ENCODE measurements around the gene ZNF74. TPM values are rescaled to one million over a fixed set of nuclear protein-coding genes. Genes with fewer than 3 reads are reported as not detected.
"Not testable (repeated sequence)": the region's sequence is repeated elsewhere in the genome, so short reads cannot be mapped to it uniquely, and the experiment has no call there.

The ZNF74 gene
- total and polyA plus RNA-seq, 4 donors, result 4.1 to 17.6 (median 8.6) TPM

DNA sequence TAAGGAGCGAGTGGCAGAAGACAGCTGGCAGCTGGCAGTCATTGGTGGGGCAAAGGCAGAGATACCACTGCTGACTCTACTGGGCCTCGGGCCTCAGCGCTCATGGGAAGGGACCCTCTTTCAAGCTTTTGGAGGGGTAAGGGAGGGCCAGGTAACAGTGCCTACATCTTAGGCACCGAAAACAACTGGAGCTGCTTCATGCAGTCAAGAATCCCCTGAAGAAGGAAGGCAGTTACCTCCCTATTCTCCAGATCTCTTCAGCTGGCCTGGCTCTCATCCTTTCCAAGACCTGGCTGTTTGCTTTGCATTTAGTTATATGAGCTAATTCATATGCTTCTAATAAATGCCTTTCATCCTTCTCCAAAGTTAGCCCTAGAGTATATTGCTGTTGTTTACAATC is 15.8 kb upstream of the ZNF74 start:
- H3K4me1 ChIP-seq (ENCODE audit: control insufficient read depth in 5 of 5, insufficient read depth in 5 of 5, low read length in 5 of 5), result peaks cover 0 to 7% (median 0%) of the 10 kb centered on the region in 5 donors
- H3K9me3 ChIP-seq (ENCODE audit: control insufficient read depth in 4 of 4, insufficient read depth in 3 of 4, low read length in 3 of 4), result no peaks in the 10 kb centered on the region
- no peak overlapping the region for H3K27ac ChIP-seq (ENCODE audit: low read depth in 1 of 2, low read length in 1 of 2)
- no peaks in the 10 kb centered on the region for H3K27me3 ChIP-seq (ENCODE audit: control insufficient read depth in 3 of 3, insufficient read depth in 3 of 3, low read length in 2 of 3)
- peak in 2 of 3 donors; percentile 22 to 44 for DNase-seq
- 70 to 81% methylated on average over 4 of the region's 4 CpGs for WGBS, 2 donors
- no peaks in the 10 kb centered on the region for H3K36me3 ChIP-seq (ENCODE audit: control insufficient read depth in 4 of 4, insufficient read depth in 4 of 4, low read length in 4 of 4)
- H3K4me3 ChIP-seq, result no peak overlapping the region
- H3K9ac ChIP-seq (ENCODE audit: insufficient read depth in 1 of 2, low read length in 2 of 2), result no peak overlapping the region
- no peak for ATAC-seq (ENCODE audit: insufficient read depth, low FRiP score)
- TF ChIP-seq, protein P1, sequence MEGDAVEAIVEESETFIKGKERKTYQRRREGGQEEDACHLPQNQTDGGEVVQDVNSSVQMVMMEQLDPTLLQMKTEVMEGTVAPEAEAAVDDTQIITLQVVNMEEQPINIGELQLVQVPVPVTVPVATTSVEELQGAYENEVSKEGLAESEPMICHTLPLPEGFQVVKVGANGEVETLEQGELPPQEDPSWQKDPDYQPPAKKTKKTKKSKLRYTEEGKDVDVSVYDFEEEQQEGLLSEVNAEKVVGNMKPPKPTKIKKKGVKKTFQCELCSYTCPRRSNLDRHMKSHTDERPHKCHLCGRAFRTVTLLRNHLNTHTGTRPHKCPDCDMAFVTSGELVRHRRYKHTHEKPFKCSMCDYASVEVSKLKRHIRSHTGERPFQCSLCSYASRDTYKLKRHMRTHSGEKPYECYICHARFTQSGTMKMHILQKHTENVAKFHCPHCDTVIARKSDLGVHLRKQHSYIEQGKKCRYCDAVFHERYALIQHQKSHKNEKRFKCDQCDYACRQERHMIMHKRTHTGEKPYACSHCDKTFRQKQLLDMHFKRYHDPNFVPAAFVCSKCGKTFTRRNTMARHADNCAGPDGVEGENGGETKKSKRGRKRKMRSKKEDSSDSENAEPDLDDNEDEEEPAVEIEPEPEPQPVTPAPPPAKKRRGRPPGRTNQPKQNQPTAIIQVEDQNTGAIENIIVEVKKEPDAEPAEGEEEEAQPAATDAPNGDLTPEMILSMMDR (IDR thresholded peaks at IDR 0.05; ENCODE audit: control extremely low read depth, extremely low read depth), result no peak

DNA sequence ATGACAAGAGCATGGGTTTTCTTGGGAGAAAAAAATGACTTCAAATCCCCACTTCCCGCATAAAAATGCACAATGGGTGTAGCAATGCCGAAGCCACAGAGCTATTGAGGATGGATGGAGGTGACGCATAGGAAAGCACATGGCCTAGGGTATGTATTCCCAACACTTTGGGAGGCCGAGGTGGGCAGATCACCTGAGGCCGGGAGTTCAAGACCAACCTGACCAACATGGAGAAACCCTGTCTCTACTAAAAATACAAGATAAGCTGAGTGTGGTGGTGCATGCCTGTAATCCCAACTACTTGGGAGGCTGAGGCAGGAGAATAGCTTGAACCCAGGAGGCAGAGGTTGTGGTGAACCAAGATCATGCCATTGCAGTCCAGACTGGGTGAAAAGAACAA is 15.3 kb upstream of the ZNF74 start:
- 93 to 98% methylated on average over 5 of the region's 5 CpGs for WGBS, 2 donors
- H3K27ac ChIP-seq (ENCODE audit: low read depth in 1 of 2, low read length in 1 of 2); DNase-seq; H3K9me3 ChIP-seq (ENCODE audit: control insufficient read depth in 4 of 4, insufficient read depth in 3 of 4, low read length in 3 of 4); H3K27me3 ChIP-seq (ENCODE audit: control insufficient read depth in 3 of 3, insufficient read depth in 3 of 3, low read length in 2 of 3); ATAC-seq (ENCODE audit: insufficient read depth, low FRiP score); H3K4me1 ChIP-seq (ENCODE audit: control insufficient read depth in 5 of 5, insufficient read depth in 5 of 5, low read length in 5 of 5); H3K36me3 ChIP-seq (ENCODE audit: control insufficient read depth in 4 of 4, insufficient read depth in 4 of 4, low read length in 4 of 4); H3K4me3 ChIP-seq; H3K9ac ChIP-seq (ENCODE audit: insufficient read depth in 1 of 2, low read length in 2 of 2): not testable (repeated sequence)

DNA sequence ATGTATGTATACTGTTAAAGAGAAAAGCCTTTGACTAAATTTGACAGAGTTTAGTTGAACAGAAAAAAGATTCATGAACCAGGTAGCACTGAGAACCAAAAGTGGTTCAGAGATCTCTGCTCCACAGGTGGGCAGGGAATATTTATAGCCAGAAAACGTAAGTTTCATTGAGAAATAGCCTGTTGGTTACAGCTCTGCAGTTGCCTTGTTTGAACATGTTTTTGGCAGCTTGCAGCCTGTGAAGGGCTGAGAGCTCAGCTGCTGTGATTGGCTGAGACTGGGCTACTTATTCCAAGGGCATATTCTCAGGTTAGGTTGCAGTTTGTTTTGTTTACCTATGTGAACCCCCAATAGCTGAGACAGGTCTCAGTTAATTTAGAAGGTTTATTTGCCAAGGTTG is 13.5 kb upstream of the ZNF74 start:
- Histone ChIP-seq H3K9me3 (ENCODE audit: control insufficient read depth in 4 of 4, insufficient read depth in 3 of 4, low read length in 3 of 4) (no peaks in the 10 kb centered on the region), H3K27ac (ENCODE audit: low read depth in 1 of 2, low read length in 1 of 2) (no peak overlapping the region), H3K36me3 (ENCODE audit: control insufficient read depth in 4 of 4, insufficient read depth in 4 of 4, low read length in 4 of 4) (no peaks in the 10 kb centered on the region), H3K4me1 (ENCODE audit: control insufficient read depth in 5 of 5, insufficient read depth in 5 of 5, low read length in 5 of 5) (peaks cover 0 to 7% (median 0%) of the 10 kb centered on the region in 5 donors), H3K4me3 (no peak overlapping the region), H3K27me3 (ENCODE audit: control insufficient read depth in 3 of 3, insufficient read depth in 3 of 3, low read length in 2 of 3) (no peaks in the 10 kb centered on the region), H3K9ac (ENCODE audit: insufficient read depth in 1 of 2, low read length in 2 of 2) (no peak overlapping the region)
- TF ChIP-seq, protein P1 (IDR thresholded peaks at IDR 0.05; ENCODE audit: control extremely low read depth, extremely low read depth), result no peak
- no peak for ATAC-seq (ENCODE audit: insufficient read depth, low FRiP score)
- DNase-seq, result no peak
- 24 to 45% methylated on average over 1 of the region's 1 CpG for WGBS, 2 donors

GRCh38 chr22:20383538-20383937 is 10.4 kb upstream of the ZNF74 start:
- Histone ChIP-seq H3K9me3 (ENCODE audit: control insufficient read depth in 4 of 4, insufficient read depth in 3 of 4, low read length in 3 of 4) (no peaks in the 10 kb centered on the region), H3K36me3 (ENCODE audit: control insufficient read depth in 4 of 4, insufficient read depth in 4 of 4, low read length in 4 of 4) (no peaks in the 10 kb centered on the region), H3K9ac (ENCODE audit: insufficient read depth in 1 of 2, low read length in 2 of 2) (no peak overlapping the region), H3K27ac (ENCODE audit: low read depth in 1 of 2, low read length in 1 of 2) (no peak overlapping the region), H3K4me1 (ENCODE audit: control insufficient read depth in 5 of 5, insufficient read depth in 5 of 5, low read length in 5 of 5) (no peaks in the 10 kb centered on the region), H3K4me3 (no peak overlapping the region), H3K27me3 (ENCODE audit: control insufficient read depth in 3 of 3, insufficient read depth in 3 of 3, low read length in 2 of 3) (no peaks in the 10 kb centered on the region)
- WGBS, 2 donors, result 85 to 95% methylated on average over 9 of the region's 9 CpGs
- DNase-seq (peak in 1 of 3 donors; percentile 24), ATAC-seq (ENCODE audit: insufficient read depth, low FRiP score) (no peak)
- TF ChIP-seq, protein P1 (IDR thresholded peaks at IDR 0.05; ENCODE audit: control extremely low read depth, extremely low read depth), result no peak
